Uterus (tissue), 2 donors: ENCODE data around the gene BCL7C.

Experiments used
- POLR2A ChIP-seq, 2 donors: fragments of 450-650 bp; IDR thresholded peaks; one replicate each; pipeline ENCODE4 v1.6.1; 2016; ENCODE audit warnings: antibody characterized with exemption in 2 of 2, mild to moderate bottlenecking in 1 of 2, moderate library complexity in 1 of 2
- TF ChIP-seq, protein P1 (sequence below), 4 experiments: fragments of 200-600 bp in 2 of 4; fragments of 450-650 bp in 2 of 4; sonication (generic) in 2 of 4; IDR thresholded peaks; one replicate each; pipeline ENCODE4 v1.5.1; 2016 to 2019; ENCODE audit warnings: antibody characterized with exemption in 4 of 4, mild to moderate bottlenecking in 2 of 4, moderate library complexity in 1 of 4

GRCh38 chr16:30853758-30854157 lies 40.1 kb downstream of the BCL7C start:
- TF ChIP-seq, protein P1, sequence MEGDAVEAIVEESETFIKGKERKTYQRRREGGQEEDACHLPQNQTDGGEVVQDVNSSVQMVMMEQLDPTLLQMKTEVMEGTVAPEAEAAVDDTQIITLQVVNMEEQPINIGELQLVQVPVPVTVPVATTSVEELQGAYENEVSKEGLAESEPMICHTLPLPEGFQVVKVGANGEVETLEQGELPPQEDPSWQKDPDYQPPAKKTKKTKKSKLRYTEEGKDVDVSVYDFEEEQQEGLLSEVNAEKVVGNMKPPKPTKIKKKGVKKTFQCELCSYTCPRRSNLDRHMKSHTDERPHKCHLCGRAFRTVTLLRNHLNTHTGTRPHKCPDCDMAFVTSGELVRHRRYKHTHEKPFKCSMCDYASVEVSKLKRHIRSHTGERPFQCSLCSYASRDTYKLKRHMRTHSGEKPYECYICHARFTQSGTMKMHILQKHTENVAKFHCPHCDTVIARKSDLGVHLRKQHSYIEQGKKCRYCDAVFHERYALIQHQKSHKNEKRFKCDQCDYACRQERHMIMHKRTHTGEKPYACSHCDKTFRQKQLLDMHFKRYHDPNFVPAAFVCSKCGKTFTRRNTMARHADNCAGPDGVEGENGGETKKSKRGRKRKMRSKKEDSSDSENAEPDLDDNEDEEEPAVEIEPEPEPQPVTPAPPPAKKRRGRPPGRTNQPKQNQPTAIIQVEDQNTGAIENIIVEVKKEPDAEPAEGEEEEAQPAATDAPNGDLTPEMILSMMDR (IDR thresholded peaks at IDR 0.05) = no peak
- TF ChIP-seq POLR2A (IDR thresholded peaks at IDR 0.05) = no peak
